Measurements from ENCODE around the gene PSME1. TPM values are rescaled to one million over a fixed set of nuclear protein-coding genes. Genes with fewer than 3 reads are reported as not detected.

Gene PSME1
- 22.4 and 72.6 TPM in 2 replicates for total RNA-seq

GRCh38 chr14:24135834-24136683 lies at the start of gene PSME1:
Gene PSME1 (plus strand): TSS chr14:24136194. CDS start chr14:24136263, 69 bp downstream.

DNA sequence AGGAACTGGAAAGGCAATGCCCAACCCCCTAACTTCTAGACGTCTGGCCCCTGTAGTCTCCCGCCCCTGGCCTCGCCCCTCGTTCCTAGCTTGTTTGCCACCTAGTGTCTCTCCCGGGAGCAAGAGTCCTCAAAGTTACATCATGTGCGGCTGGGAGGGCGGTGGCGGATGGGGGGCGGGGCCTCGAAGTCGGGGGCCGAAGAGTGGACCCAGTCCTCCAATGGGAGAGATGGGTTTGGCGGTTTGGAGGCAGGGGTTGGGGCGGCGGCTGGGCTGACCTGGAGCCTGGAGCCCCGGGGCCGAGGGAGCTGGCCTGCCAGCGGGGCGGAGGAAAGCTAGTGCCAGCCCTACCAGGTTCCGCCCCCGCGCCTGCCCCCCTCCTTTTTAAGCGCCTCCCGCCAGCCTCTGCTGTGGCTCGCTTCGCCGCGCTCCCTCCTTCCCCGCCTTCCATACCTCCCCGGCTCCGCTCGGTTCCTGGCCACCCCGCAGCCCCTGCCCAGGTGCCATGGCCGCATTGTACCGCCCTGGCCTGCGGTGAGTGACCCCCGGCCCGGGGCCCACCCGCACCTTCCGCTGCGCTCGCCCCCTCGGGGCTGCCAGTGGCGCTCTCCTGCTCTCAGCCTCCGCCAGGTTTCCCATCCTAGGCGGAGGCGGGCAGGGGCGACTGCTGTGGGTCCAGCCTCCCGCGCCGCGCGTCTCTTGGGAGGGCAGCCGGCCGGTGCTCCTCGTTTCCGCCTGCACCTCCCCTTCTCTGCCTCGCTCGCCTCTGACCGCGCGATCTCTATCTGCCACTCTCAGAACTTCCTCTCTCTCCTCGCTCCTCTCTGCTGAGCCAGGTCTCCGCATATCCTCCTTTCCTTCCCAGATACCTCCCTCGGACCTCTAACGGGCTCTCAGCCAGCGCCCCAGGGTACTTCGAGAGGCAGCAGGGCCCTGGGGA lies 41.8 kb upstream of the PSME1 start, which contains the start of gene PCK2:
Gene PCK2 (plus strand): TSS at position 411 of the 940 bp plus-strand sequence. CDS start 95 bp downstream, at position 506.

GRCh38 chr14:24114532-24115421 lies 21.2 kb upstream of the PSME1 start, which contains the start of the genes DCAF11 and NRL:
Gene DCAF11 (plus strand): TSS chr14:24114777. CDS start chr14:24115595, 818 bp downstream.
Gene NRL (minus strand): TSS chr14:24114949. CDS start chr14:24082848, 32,101 bp downstream.

GRCh38 chr14:24130380-24130716 lies 5.6 kb upstream of the PSME1 start, which contains the start of gene FITM1:
Gene FITM1 (plus strand): TSS chr14:24130659. CDS start chr14:24131564, 905 bp downstream.

GRCh38 chr14:24141097-24141880 lies 5.3 kb downstream of the PSME1 start, which contains the start of gene EMC9:
Gene EMC9 (minus strand): TSS chr14:24141591. CDS start chr14:24141304, 287 bp downstream.

GRCh38 chr14:24146453-24146977 lies 10.5 kb downstream of the PSME1 start, which contains the start of gene PSME2:
Gene PSME2 (minus strand): TSS chr14:24146610. CDS start chr14:24146581, 29 bp downstream.

GRCh38 chr14:24146978-24147760 lies 11.2 kb downstream of the PSME1 start, which contains the start of gene RNF31:
Gene RNF31 (plus strand): TSS chr14:24147498. CDS start chr14:24147699, 201 bp downstream.

GRCh38 chr14:24160850-24161804 lies 25.1 kb downstream of the PSME1 start, which contains the start of gene IRF9:
Gene IRF9 (plus strand): TSS chr14:24161265. CDS start chr14:24162145, 880 bp downstream.

GRCh38 chr14:24171422-24172260 lies 35.6 kb downstream of the PSME1 start, which contains the start of gene REC8:
Gene REC8 (plus strand): TSS chr14:24172080. CDS start chr14:24172553, 473 bp downstream.

Small RNA genes within 50 kb of the gene (small RNA-seq; reads per million reads assigned to genes)
- 0.23 reads per million for gene IPO4
- gene IRF9, result not detected
- 0.17 reads per million for gene RNA5SP383

Other genes starting within 250 kb of the PSME1 start
- gene DHRS4, start 182.4 kb upstream of the PSME1 start, total RNA-seq, result 41.6 and 45.1 TPM in 2 replicates
- 9.4 and 12.6 TPM in 2 replicates for gene DHRS4L2, start 147.3 kb upstream of the PSME1 start, total RNA-seq
- gene CARMIL3, start 84.2 kb upstream of the PSME1 start, total RNA-seq, result under 0.01 TPM in 2 replicates
- not detected in 2 replicates for gene CPNE6, start 64.6 kb upstream of the PSME1 start, total RNA-seq
- gene PCK2, start 41.9 kb upstream of the PSME1 start, total RNA-seq, result 20.4 and 23.9 TPM in 2 replicates
- gene DCAF11, start 21.4 kb upstream of the PSME1 start, total RNA-seq, result 88.3 and 88.7 TPM in 2 replicates
- gene NRL, start 21.2 kb upstream of the PSME1 start, total RNA-seq, result 1.6 and 2.0 TPM in 2 replicates
- gene FITM1, start 5.5 kb upstream of the PSME1 start, total RNA-seq, result 0.39 and 1.7 TPM in 2 replicates
- 11.4 and 13.6 TPM in 2 replicates for gene EMC9, start 5.4 kb downstream of the PSME1 start, total RNA-seq
- 32.6 and 48.4 TPM in 2 replicates for gene PSME2, start 10.4 kb downstream of the PSME1 start, total RNA-seq
- 75.4 and 87.3 TPM in 2 replicates for gene RNF31, start 11.3 kb downstream of the PSME1 start, total RNA-seq
- 42.4 and 46.6 TPM in 2 replicates for gene IRF9, start 25.1 kb downstream of the PSME1 start, total RNA-seq
- 14.2 and 15.7 TPM in 2 replicates for gene REC8, start 35.9 kb downstream of the PSME1 start, total RNA-seq
- gene IPO4, start 52.6 kb downstream of the PSME1 start, total RNA-seq, result 20.4 and 36.2 TPM in 2 replicates
- 73.8 and 74.5 TPM in 2 replicates for gene TM9SF1, start 59.2 kb downstream of the PSME1 start, total RNA-seq
- gene TSSK4, start 69.5 kb downstream of the PSME1 start, total RNA-seq, result 0.54 TPM in 1 of 2 replicates, not detected in the other
- gene CHMP4A, start 77.3 kb downstream of the PSME1 start, total RNA-seq, result 20.5 and 22.0 TPM in 2 replicates
- 15.3 and 15.6 TPM in 2 replicates for gene MDP1, start 79.9 kb downstream of the PSME1 start, total RNA-seq
- 99.8 and 112 TPM in 2 replicates for gene NEDD8, start 96.2 kb downstream of the PSME1 start, total RNA-seq
- 79.6 and 117 TPM in 2 replicates for gene GMPR2, start 96.7 kb downstream of the PSME1 start, total RNA-seq
- 57.4 and 70.3 TPM in 2 replicates for gene TINF2, start 106.4 kb downstream of the PSME1 start, total RNA-seq
- gene TGM1, start 127.0 kb downstream of the PSME1 start, total RNA-seq, result 33.4 and 35.4 TPM in 2 replicates
- gene RABGGTA, start 135.4 kb downstream of the PSME1 start, total RNA-seq, result 51.1 and 51.4 TPM in 2 replicates
- gene DHRS1, start 163.6 kb downstream of the PSME1 start, total RNA-seq, result 27.1 and 27.9 TPM in 2 replicates
- gene NOP9, start 163.7 kb downstream of the PSME1 start, total RNA-seq, result 20.4 and 30.3 TPM in 2 replicates
- 9.0 and 11.0 TPM in 2 replicates for gene CIDEB, start 171.8 kb downstream of the PSME1 start, total RNA-seq
- gene LTB4R2, start 173.9 kb downstream of the PSME1 start, total RNA-seq, result 6.3 and 6.8 TPM in 2 replicates
- gene LTB4R, start 175.3 kb downstream of the PSME1 start, total RNA-seq, result 2.4 and 3.1 TPM in 2 replicates
- gene ADCY4, start 198.9 kb downstream of the PSME1 start, total RNA-seq, result 2.0 and 2.7 TPM in 2 replicates
- 7.5 and 13.0 TPM in 2 replicates for gene RIPK3, start 203.8 kb downstream of the PSME1 start, total RNA-seq
- gene NFATC4, start 232.0 kb downstream of the PSME1 start, total RNA-seq, result 41.8 and 59.3 TPM in 2 replicates

Data from placental epithelial cell (primary cell).